IPS-11a (cell line): Measurements from ENCODE around the gene CAMK1.

Experiments used
- H3K4me3 ChIP-seq: one replicate; pipeline ENCODE4 v1.5.1; 2013; ENCODE audit warnings: low read depth, low read length, control low read depth

The CAMK1 gene

DNA sequence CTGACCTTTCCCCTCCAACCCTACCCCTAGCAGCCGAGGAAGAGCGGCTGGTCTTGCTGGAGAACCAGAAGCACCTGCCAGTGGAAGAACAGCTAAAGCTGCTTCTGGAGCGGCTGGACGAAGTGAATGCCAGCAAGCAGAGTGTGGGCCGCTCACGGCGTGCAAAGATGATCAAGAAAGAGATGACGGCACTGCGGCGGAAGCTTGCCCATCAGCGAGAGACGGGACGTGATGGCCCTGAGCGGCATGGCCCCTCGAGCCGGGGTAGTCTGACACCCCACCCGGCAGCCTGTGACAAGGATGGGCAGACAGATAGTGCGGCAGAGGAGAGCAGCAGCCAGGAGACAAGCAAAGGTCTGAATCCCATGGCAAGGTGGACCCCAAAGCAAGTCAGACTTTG is 26.2 kb downstream of the CAMK1 start:
- no peak overlapping the region for H3K4me3 ChIP-seq

DNA sequence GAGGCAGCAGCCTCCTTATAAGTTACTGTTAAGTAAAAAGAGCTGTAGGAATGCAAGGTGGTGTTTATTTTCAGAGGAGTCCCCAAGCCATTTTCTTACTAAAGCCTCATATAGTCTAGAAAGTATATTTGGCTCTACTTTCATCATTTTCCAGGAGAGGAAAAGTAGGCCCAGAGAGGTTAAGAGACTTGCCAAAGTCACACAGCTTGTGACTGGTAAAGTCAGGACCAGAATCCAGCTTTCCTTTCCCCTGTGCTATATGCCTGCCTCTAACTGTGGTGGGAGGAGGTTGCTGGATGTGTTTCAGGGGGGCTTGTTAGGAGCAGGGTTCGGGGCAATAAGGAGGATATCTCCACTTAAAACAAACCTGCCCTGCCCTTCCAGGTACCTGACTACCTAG is 27.2 kb downstream of the CAMK1 start:
- no peak overlapping the region for H3K4me3 ChIP-seq

DNA sequence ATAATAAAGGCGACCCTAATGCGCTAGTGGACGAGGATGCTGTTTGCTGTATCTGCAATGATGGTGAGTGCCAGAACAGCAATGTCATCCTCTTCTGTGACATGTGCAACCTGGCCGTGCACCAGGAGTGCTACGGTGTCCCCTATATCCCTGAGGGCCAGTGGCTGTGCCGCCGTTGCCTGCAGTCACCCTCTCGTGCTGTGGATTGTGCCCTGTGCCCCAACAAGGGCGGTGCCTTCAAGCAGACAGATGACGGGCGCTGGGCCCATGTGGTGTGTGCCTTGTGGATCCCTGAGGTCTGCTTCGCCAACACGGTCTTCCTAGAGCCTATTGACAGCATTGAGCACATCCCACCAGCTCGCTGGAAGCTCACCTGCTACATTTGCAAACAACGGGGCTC is 30.6 kb downstream of the CAMK1 start:
- H3K4me3 ChIP-seq = no peak overlapping the region

DNA sequence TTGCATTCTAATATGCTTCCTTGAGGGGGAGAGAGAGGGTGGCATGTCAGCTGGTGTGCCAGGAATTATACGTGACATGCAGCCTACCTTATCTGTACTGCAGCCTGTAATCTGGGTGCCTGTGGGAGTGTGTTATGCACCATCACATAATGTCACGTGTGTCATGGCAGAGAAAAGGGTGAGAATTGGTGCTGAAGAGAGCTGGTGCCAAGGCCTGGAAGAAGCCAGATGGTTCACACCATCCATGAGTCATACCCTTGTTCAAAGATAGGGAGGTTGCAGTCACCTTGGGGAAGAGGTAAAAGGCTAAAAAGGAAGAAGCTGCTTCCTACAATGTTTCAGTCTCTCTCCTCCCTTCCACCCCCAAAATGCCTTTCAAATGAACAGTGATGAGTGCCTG is 32.9 kb downstream of the CAMK1 start:
- no peak overlapping the region for H3K4me3 ChIP-seq

DNA sequence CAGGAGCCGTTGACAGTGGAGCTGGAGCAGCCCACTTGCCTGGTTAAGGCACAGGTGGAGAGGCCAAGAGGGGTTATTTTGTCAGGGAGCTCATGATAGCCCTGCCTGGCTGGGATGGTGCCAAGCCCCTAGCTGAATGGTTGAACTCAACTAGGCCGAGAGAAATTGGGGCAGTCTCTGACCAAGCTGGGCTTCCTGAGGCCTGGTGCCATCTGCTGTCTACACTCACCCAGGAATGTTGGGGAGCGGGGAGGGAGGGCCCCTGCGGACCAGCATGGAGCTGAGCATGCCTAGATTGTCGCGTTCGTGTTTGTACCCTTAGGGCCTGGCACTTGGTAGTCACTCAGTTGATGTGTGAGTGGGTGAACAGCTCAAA is 37.0 kb downstream of the CAMK1 start:
- H3K4me3 ChIP-seq = peak overlapping the region; percentile 87

DNA sequence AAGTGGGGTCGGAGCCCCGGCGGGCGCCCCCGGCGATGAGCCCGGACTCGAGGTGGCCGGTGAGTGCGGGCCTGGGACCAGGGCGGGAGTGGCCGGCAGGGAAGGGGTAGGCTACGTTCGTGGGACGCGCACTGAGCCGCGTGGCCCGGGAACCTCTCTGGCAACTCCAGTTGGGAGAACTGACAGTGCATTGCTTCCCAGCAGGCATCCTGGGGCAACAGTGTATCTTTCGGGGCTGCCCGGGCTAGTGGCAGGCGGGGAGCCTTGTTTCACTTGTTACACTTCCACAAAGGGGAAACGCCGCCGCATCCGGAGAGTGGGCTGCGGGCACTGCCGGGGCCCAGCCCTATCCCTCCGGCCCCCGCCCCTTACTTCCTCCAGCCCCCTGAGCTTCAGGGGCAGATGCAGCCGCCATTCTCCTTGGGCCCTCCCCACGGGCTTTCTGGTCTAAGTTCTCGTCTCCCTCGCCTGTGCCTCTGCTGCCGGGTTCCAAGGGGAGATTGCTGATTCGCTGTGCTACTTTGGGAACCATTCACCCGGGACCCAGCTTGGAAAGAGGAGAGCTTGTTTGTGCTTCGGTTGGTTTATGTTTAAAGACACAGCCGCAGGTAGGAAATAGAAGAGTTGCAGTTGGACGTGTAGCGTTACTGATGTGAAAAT is 37.5 kb downstream of the CAMK1 start:
- H3K4me3 ChIP-seq = peak overlapping the region; percentile 87

DNA sequence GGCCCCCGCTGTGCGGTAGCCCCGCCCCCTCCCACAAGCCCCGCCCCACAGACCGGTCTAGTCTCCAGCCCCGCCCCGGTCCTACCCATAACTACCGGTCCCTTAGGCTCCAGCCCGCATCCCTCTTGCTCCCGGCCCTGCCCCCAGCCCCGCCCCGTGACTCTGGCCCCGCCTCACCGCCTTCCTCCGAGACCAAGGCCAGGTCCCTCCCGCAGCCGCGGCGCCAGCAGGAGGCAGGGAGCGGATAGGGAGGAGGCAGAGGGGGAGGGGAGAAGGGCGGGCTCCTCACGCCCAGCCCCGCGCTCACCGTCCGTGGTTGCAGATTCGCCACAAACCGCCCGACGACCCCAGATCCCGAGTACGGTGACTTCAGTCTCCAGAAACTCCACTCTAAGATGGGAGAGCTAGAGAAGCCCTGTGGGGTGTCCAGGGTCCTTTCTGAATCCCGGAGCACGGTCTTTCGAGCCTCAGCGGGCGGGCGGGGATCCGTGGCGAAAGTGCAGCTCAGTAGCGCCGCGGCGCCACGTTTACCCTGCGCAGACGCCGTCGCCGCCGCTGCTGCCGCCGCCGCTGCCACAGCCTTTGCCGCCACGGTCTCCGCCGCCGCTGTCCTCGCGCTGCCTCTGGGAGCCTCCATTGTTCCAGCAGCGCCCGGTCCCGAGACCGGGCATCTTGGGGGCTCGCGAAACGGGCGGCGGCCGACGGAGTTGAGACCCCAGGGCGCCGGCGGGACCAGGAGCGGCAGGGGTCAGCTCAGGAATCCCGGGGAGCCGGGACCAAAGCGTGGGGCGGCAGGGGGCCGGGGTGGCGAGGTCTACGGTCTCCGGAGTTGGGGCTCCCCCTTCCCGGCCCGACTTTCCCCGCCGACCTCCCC is 38.3 kb downstream of the CAMK1 start, which contains the start of gene BRPF1:
BRPF1 (plus strand) TSS at position 530 of the 874 bp plus-strand sequence. CDS start 2,406 bp downstream, outside the sequence.
- peak within 1 kb of the TSS; percentile 87 for H3K4me3 ChIP-seq

DNA sequence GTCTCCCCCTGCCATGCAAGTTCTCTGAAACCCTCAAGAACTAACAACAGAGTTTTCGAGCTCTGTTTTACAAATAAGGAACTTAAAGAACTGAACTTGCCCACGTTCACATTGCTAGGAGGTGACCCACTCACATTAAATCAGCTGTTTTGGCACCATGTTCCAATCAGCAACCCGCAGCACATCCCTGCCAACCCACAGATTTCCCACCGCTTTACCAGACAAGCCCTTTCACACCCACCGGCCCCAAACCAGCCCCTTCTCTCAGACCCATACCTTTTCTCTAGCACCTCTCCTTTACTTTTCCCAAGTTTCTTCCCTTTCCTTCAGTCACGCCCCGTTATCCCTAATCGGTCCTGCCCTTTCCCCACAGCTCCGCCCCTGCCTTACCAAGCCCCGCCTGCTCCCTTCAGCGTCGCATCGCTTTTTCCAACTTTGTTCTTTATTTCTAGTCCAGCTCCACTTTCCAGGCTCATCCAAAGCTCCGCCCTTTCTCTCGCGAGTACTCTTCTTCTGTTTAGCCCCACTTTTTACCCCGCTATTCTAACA is 39.0 kb downstream of the CAMK1 start:
- H3K4me3 ChIP-seq = peak overlapping the region; percentile 47

DNA sequence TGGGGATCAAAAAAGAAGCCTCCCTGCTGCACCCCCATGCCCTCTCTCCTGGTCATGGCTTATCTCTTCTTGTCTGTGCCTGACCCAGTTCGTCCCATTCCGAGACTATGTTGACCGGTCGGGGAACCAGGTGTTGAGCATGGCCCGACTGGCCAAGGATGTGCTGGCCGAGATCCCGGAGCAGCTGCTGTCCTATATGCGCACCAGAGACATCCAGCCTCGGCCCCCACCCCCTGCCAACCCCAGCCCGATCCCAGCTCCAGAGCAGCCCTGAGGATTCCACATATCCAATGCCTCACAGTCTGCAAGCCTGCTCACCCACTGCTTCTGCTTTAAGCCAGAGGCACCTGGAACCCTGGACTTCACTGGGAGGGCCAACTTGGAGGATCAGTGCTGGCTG is 40.3 kb downstream of the CAMK1 start:
- no peak overlapping the region for H3K4me3 ChIP-seq

DNA sequence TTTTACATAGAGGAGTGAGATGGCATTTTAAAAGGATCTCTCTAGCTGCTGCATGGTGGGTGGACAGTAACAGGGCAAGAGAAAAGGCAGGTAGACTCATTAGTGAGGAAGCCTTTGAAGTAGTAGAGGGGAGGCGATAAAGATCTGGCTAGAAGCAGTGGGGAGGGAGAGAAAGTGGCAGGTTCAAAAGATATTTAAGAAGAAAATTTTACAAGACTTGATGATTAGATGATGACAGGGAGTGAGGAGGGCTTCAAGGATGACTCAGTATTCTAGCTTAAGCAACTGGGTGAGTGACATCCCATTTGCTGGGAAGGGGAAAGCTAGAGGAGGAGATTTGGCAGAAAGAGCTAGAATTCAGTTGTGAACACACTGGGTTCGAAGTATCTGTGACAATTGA is 42.0 kb downstream of the CAMK1 start:
- H3K4me3 ChIP-seq = no peak overlapping the region

DNA sequence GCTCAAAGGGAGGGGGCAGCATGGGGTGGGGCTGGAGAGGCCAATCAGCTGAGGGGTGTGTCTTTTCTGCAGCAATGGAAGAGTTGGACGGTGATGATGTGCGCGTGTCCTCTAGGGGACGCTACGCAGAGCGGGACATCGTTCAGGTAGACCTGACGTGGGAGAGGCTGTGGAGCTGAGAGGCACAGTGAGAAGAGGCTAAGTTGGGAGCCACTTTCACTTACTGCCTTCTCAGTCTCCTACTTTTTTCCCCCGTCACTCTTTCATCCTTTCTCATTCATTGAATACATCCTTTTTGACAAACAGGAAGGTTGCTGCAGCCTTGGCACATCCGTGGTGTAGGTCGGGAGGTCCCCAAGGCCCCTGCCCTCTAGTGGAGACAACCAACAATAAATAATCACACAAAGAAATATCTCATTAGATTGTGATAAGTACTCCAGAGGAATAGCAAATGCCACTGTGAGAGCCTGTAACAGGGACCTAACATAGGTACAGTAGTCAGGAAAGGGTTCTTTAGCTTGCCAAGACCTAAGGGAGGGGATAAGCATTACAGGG is 42.6 kb downstream of the CAMK1 start:
- H3K4me3 ChIP-seq = peak overlapping the region; percentile 27

DNA sequence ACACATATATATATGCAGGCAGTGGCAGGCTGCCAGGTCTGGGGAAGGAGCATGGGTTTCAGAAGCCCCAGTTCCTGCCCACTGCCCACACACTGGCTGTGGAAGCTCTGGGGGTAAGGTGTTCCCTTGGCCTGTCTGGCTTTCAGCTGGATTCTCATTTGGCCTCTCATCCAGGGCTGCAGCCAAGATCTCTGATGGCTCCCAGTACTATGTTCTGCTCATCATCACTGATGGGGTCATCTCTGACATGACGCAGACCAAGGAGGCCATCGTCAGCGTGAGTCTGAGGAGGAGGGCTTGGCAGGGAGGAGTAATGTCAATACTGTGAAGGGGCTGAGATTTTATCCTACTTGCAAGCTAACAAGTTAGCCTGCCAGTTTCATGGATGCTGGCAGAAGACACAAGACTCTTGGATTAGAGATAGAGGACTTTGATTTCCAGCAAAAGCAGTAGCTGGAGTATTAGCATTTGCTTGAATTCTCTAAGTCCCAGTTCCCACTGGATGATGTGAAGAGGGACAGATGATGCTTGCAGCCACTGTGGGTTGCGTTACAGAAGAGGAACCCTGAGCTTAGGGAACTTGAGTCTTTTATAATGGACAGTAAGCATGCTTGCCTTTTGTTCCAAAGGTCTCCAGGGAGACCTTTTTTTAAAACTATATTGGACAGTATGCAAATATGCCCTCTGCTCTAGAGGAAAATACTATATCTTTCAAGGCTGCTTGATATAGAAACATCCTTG is 43.8 kb downstream of the CAMK1 start:
- no peak overlapping the region for H3K4me3 ChIP-seq

DNA sequence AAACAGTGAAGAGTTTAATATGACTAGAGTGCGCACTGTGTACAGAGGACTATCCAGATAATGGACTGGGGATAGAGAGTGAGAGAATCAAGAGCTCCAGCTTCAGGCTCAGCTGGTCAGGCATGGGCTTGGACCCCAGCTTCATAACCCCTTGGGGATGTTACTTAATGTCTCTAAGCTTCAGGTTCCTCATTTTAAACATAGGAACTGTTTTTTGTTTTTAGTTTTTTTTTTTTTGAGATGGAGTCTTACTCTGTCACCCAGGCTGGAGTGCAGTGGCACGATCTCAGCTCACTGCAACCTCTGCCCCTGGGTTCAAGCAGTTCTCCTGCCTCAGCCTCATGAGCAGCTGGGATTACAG is 48.1 kb downstream of the CAMK1 start:
- no peak overlapping the region for H3K4me3 ChIP-seq

DNA sequence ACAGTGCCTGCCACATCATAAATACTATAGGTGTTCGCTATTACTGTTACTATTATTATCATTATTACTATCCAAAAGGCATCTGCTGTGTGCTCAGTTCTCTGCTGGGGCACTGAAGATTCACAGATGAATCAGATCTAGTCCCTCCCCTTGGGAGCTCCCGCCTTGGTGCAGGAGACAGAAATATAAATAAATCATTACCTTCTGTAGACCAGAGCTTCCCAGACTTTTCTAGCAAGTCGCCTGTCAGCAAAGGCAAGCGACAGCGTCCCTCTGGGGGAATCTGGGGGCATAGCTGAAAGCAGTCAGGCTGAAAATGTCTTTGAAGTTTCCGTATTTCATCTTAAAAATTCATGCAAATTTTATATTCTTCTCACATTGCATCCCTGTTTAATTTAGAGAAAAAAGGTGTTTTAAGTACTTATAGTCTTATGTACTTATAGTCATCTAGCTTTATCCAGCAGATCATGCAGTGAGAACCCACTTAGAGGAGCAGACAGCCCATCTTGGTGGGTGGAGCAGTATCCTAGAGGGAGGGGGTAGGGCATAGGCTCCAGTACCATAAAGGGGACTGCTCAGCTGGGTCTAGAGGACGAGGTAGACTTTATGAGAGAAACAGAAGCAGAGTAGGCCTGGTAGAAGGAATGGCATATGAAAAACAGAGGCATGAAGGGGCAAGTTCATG is 48.6 kb downstream of the CAMK1 start:
- no peak overlapping the region for H3K4me3 ChIP-seq

DNA sequence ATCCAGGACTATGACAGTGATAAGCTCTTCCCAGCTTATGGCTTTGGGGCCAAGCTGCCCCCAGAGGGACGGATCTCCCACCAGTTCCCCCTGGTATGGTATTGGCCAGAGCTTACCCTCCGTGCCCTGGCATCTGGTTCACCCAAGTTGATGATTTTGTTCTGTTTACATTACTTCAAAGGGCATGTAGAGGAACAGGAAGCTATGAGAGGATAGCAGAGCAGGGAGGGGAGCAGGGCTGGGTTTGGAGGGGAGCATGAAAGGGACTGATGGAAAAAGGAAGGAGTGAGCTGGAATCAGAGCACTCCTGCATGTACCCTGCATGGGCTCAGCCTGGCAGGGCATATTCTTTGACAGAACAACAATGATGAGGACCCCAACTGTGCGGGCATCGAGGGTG is 51.6 kb downstream of the CAMK1 start:
- no peak overlapping the region for H3K4me3 ChIP-seq

DNA sequence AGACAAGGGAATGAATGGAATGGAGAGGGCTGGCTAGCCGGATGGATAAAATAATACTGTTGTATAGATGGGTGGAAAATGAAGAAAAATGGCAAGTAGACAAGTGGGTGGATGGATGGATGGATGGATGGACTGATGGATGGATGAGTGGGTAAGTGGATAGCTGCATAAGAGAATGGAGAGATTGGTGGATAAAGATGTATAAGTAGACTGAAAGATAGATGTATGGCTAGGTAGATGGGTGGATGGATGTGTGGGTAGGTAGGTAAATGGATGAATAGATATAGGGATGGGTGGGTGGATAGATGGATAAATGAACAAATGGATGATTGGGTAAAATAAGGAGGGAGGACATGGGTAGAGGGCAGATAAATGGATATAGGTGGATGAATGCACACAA is 52.2 kb downstream of the CAMK1 start:
- no peak overlapping the region for H3K4me3 ChIP-seq

DNA sequence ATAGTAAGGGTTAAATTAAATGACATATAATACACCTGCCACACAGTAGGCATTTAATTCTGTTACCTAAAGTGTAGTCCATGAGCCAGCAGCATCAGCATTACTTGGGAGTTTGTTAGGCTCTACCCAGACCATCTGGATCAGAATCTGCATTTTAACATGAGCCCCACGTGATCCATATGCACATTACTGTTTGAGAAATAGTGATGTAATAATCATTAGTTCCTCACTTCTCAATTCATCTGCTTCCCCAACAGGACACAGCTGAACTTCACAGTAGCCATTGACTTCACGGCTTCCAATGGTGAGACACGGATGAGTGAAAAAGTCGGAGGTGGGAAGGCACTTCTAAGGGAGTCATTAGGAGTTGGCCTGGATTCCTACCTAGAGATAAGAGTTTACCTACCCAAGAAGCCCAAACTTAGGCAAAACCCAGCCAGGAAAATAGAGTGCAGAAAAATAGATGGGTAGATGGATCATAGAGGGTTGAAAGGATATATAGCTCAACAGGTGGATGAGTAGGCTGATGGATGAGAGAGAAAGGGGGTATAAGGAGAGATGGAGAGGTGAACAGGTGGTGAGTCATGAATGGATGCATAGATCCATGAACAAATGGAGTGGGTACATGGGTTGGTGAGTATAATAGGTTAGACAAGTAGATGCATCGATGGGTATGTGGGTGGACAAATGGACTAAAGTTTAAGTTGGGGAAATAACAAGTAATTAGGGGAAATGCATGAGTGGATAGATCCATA is 52.8 kb downstream of the CAMK1 start:
- H3K4me3 ChIP-seq = no peak overlapping the region

DNA sequence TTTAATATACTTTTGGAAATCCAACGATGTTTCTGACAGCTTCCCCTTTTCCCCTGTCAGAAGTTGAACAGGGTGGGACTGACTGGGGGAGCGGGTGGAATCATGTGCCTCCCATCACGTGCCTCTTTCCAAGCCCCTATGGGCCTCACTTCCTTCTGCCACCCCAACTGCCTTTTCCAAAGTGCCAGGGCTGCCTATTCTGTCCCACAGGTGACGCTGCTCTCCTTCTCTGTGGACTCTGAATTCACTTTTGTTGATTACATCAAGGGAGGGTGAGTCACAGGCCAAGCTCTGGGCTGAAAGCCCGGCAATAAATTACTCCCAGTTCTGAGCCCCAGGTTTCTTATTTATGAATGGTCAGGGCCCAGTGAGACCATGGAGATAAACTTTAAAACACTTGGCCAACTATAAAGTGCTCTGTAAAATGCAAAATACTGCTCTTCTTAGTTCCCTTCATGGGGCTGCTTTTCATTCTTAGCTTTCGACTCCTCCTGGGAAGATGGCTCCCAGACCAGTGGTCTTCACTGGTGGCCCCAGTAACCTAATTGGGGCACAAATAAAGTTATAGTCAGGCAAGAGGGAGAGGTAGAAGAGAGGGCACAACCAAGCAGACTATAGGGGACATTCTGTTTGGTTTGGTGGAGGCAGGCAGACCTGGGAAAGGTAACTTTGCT is 53.8 kb downstream of the CAMK1 start:
- no peak overlapping the region for H3K4me3 ChIP-seq

DNA sequence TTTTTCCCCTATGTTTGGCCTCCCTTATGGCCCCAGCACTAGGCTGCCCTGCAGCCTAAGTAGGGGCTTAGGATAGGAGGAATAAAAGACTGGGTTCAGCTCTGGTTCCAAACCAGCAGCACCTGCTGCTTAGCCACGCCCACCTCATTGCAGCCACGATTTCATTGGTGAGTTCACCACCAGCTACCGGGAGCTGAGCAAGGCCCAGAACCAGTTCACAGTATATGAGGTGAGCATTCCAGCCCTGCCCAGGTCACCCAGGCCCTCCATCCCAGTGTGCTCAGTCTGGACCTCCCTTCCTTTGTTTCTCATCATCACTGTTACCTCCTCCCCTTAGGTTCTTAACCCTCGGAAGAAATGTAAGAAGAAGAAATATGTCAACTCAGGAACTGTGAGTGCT is 54.6 kb downstream of the CAMK1 start:
- no peak overlapping the region for H3K4me3 ChIP-seq
